HG02981 (cell line): ENCODE measurements around the gene NPRL2.

Source experiments
- ATAC-seq: cut with Tn5 transposase; IDR thresholded peaks from one replicate; pipeline ENCODE4 v1.9.1; 2021; ENCODE audit warnings: mild to moderate bottlenecking, moderate library complexity; ENCODE audit not compliant: unreplicated experiment

The NPRL2 gene

DNA sequence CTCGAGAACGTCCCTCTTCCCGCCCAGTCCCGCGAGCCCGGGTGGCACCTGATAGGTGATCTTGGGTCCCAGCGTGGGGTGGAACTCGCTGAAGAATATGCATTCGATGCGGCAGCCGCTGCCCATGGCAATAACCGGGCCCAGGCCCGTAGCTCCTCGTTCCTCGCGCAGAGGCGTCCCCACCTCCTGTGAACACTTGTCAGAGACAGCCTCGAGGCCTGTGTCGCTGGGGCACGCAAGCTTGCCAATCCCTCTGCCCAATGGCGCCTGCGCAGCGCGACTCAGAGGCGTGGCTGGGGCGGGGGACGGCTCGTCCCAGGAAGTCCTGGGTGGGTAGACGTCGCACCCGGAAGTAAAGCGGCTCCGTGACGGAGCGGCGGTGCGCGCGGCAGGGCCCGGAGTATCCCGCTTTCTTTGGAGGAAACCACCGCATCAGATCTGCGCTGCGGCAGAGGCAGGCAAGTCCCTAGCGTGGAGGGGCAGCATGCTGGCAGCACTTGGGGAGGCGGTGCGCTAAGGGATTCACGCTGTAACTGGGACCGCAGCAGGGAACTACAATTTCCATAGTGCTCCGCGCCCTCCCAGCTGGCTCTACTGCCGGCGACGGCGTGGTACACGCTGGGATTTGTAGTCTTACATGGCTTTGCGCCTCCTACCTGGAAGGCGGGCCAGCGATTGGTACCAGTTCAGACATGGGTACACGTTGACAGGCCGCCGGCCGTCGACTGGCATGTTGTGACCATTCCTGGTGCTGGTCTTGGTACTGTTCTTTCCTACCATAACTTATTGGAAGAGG lies at the start of gene NPRL2, which contains the start of gene CYB561D2:
Gene NPRL2 (minus strand): TSS at position 249 of the 796 bp plus-strand sequence. CDS start 123 bp downstream, at position 126.
Gene CYB561D2 (plus strand): TSS at position 336 of the 796 bp plus-strand sequence. CDS start 572 bp downstream, outside the sequence.
- peak; percentile 82 for ATAC-seq

DNA sequence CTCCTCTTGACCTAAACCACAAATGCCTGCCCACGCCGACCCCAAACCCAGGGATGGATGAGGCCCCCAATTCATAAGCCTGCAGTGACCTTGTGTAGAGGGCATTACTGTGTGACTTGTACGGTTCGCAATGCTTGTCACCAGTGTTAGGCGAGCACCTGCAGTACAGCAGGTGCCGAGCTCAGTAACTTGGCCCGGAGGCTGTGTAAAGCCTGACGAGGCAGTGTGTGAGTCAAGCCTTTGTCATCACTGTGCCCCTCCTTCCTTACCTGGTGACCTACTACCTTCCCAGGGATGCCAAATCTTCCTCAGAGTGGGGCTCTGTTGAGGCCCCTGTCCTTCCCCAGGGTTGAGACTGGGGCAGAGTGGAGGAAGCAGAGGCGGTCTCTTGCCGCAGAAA lies 45.9 kb upstream of the NPRL2 start:
- no peak for ATAC-seq

DNA sequence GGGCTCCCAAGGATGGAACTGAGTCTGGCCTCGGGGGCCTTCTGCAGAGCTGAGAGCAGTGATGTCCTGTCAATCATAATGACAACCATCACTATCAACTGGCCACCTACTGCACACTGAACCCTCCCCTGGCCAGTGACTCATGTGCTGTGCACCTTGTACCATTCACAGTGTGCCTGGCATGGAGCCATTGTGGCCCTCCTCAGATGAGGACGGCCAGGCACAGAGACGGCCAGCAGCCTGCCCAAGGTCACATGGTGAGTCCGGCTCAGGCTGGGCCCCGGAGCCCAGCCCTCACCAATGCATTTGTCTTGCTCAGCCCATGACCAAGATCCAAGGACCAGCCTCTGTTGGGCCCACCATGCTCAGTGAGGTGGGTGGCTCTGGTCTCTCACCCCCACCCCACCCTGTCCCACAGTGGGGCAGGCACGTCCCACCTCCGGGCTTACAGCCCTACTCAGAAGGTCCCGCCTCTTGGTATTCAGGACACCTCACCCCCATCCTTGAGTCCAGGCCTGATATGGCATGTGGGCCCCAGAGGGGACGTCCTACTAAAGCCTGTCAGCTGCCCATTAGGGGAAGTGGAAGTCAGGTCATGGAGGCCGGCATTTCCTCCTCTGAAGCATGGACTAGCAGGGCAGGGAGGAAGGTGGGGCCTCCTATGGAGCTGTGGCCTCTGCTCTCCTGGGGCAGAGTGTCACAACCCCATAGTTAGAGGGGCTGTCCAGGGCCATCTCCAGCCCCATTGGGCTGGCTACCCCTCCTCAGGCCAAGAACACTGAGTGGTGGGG lies 44.7 kb upstream of the NPRL2 start:
- ATAC-seq: no peak

DNA sequence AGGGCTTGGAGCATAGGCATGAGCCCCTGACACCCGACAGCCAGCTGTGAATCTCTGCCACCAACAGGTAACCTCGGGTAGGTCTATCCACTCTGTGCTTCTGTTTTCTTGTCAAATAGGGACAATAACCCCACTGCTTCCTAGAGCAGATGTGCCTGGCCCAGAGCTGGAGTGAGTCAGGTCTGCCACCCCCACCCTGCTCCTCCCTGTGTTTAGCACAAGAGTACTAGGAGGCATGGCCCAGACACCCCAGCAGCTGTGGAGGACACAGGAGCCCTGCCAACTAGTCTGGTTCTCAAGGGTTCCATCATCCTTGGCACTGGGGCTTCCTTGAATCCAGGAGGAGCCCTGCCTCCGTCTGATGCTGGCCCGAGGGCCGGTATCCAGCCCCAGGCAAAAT lies 42.5 kb upstream of the NPRL2 start:
- no peak for ATAC-seq

DNA sequence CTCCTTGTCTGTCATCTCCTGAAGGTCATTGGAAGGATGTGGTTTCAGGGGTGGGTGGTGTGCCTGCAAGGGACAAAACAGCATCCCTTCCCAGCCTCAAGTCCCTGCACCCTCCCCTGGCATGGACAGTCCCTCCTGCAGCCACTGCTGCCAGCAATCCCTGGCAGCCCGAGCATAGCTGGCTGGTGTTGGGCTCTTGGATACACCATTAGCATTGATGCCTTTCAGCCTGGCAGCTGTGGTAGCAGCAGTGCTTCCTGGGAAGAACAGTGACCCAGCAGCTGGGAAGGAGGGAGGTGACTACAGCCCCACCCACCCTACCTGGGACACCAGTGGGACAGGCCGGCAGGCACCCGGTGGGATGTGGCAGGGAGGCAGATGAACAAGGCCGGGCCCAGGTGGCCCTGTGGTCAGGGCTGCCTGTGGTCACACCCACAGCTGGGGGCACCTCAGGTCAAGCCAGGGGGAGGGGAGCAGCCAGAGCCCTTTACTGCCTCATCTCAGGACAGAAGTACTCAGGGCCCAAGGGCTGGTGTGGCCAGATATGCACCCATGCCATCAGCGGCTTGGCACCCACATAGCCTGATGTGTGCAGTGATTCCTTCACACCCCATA lies 41.6 kb upstream of the NPRL2 start:
- no peak for ATAC-seq

DNA sequence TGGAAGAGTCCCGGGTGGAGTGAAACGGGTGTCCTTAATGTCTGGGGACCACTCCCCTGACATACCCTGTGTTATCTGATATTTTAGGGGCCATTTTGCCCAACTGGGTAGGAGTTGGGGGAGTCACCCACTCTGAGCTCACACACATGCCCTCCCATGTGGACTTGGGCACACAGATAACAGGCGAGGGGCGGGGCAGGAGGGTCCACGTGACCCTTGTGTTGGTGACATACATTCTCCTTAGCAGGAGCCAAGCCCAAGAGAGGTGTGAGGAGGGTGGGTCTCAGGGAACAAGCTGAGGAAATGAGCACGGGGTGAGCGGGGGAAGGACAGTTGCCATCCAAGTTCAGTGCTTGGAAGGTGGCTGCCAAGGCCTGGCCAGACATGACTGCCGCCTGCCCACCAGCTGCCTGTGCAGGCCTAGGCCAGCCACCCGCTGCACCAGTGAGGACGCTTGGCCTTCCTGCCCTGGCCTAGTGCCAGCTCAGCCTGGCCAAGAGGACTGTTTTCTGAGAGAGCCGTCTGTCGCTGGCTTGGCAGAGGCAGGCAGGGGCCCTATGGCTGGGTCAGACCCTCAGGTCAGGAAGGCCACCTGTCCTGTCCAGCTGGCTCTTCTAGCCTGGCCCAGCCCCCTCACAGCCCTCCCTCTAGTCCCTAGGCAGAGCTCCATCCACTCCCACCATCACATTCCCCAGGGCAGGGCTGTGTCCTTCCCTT lies 40.1 kb upstream of the NPRL2 start:
- ATAC-seq: no peak

DNA sequence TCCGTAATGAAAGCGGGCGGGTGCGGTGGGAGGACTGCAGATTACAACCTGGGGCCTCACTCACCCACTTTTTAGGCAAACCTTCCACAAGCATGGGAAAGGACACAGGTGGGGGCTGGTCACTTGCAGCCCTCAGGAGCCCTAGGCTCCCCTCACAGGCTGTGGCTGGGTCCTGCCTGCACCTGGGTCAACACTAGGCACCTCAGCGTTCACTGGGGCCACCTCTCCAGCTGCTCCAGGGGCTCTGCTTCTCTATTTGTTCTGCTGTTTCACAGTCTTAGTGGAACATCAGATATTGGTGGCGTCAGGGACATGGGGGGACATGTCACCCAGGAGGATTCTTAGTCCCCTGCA lies 38.8 kb upstream of the NPRL2 start:
- no peak for ATAC-seq

DNA sequence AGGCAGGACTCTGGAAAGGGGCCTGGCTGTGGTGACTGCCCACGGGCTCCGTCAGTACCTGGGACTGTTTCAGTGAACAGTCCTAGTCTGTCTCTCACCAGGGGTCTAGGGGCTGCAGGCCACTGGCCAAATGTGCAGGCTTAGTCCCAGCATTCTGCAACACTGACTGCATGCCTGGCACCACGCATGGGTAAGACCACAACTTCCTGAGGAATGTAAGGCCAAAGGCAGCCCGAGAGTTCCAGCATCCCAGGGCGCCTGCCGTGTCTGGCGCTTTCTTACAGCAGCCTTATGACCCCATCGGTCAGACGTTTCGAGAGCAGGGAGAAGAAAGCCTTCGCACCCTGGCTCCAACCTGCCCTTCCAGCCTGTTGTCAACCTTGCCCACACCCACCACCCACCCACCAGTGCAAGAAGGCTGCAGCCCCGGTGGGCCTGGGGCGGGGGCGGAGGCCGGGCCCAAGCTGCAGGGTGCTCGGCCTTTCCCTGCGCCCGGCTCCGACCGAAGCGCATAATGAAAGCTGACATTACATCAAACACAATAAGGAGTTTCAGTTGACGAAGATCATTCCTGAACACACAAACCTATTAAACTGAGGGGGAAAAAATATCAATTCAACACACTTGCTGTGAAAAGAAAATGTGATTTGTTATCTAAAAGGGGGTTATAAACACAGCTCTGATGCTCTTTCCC lies 38.3 kb upstream of the NPRL2 start:
- no peak for ATAC-seq

DNA sequence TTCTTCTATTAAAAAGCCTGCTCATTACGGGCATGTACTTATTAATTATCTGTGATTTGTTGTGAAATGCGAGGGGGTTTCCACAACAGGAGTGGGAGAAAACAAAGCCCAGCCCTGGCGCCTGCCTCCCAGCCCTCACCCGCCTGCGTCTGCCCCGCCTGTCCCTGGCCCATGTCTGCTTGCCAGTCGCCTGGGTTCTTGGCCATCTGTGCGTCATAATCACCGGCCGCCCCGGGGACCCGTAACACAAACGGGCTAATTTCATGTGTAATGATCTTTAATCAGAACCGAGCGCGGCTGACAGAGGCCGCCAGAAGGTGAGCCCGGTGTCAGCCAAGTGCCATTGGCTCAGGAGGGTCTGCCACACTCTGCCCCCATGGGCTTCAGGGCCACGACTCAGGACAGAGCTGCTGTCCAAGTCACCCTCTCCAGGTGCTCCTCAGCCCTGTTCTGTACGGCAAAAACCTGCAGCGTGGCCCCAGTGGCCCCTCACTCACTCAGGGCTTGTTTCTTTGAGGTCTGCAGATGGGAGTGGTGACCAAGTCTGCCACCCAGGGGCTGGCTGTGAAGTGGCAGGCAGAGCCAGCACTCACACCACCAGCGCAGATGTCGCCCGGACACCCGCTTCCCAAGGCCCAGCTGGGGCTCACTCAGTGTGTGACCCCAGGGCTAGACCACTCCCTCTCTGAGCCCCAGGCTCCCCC lies 37.6 kb upstream of the NPRL2 start:
- ATAC-seq: no peak

DNA sequence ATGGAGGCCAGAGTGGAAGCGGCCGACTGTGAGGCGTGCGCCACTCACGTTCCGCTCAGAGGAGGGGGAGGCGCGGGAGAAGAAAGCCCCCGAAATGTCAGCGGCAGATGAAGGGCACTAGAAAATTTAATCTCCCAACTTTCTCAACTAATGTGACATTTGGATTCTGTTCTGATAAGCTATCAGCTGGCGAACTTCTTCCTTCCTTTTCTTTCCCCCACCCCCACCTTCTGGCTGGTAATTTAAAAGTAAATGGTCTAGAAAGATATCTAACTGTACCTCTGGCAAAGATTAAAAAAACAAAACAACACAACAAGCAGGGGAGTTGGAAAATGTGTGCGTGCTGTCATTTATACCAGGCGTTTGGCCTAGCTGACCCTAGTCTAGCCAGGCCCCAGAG lies 35.2 kb upstream of the NPRL2 start:
- no peak for ATAC-seq

DNA sequence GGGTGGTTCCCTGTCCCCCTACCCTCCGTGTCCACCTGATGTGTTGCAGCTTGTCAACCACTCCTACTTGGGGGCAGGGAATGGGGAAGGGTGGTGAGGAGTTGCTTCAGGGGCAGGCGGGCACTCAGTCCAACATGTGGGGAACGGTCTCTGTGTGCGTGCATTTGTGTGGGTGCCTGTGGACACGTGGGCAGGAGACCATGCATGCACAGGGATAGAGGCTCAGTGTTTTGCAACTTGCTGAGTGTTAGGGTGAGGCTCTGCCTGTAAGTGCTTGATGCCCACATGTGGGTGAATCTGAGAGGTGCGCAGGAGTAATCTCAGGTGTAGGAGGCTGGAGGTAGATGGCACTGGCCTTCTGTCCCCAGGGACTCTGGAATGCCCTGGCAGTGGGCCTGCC lies 33.2 kb upstream of the NPRL2 start:
- ATAC-seq: no peak

DNA sequence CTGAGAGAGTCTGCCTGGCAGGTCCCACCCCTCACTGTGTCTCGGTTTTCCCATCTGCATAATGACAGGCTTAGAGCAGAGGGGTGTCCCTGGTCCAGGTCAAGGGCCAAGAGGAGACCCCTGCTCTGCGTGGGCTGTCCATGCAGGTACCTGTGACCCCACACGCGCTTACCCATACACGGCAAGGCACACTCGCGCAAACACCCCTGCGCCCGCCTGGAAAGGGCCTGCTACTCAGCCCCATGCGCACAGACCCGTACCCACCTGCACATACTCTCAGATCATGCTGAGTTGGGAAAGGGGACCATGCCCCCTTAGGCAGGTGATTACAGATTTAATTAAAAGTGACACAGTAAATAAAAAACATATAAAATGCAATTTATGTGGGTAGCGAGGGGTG lies 32.1 kb upstream of the NPRL2 start:
- ATAC-seq: no peak

DNA sequence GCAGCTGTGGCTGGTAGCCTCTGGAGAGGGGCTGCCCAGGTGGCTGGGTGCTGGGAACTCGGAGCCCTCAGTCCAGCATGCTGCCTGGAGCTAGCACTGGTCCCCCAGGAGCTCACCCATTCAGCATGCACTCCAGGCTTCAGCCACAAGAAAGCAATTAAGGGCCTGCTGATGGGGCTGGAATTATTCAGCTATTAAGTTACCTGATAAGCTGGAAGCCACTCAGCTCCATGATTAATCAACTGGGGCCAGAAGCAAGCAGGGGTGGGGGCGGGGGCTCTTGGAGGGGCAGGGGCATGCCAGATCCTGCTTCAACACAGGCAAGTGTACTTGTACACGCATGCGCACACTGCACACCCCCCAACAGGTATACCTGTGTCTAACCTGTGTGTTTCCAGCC lies 30.8 kb upstream of the NPRL2 start:
- no peak for ATAC-seq

DNA sequence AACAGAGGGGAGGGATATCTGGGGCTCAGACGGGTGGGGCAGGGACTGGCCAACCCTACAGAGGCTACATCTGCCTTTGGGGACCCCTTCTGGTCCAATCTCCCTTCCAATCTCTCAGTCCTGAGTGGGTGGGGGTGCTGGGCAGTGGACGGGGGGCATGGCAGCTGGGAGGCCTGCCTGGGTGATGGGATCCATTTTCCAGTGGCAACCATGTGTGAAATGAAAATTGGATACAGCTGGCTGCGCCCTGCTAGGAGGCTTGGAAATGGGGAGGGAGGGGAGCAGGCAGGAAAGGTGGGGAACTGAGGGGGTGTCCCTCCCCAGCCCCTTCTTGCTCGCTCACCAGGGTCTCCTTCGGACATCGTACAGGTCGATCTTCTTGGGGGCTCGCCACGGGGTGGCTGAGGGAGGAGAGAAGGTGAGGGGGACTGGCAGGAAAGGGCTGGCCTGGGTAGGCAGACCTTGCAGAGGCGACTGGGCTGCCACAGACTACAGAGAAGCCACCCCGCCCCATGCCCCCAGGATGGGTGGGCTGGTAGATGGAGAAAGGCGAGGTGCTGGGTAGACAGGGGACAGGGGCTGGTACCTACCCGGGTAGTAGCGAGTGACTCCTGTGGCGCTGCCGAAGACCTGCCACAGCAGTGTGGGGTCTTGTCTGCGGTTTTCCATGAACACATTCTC lies 30.0 kb upstream of the NPRL2 start:
- no peak for ATAC-seq

DNA sequence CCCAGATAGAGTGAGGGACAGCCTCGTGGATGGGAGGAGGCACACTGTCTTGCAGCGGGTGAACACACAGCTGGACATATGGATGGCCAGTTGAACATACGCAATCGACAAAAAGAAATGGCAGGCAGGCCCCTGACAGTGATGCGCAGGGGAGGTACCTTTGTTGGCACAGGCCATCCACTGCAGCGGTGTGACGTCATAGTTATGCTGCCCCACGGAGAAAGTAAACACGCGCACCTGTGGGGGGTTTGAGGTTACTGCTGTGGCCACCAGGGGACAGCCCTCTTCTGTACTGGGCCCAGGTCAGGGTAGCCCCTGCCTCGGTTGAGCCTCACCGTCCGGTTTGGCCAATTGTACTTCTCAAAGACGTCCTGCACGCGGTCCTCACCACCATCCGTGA lies 28.2 kb upstream of the NPRL2 start:
- no peak for ATAC-seq

DNA sequence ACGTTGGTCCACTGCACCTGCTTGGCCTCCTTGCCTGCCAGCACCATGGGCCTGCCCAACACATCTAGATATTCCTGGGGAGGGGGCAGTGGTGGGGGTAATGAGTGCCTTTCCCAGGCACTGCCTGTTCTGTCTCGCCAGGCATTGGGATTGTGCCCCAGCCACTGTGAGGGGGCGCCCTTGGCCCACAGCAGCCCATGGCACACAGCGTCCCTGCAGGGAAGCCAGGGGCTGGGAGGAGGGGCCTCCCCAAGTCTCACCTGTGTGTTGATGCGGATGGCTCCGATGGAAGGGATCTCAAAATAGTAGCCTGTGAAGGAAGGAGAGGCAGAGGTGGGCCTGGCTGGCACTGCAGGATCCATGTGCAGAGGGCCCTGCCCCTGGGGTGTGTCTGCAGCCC lies 27.4 kb upstream of the NPRL2 start:
- ATAC-seq: no peak

DNA sequence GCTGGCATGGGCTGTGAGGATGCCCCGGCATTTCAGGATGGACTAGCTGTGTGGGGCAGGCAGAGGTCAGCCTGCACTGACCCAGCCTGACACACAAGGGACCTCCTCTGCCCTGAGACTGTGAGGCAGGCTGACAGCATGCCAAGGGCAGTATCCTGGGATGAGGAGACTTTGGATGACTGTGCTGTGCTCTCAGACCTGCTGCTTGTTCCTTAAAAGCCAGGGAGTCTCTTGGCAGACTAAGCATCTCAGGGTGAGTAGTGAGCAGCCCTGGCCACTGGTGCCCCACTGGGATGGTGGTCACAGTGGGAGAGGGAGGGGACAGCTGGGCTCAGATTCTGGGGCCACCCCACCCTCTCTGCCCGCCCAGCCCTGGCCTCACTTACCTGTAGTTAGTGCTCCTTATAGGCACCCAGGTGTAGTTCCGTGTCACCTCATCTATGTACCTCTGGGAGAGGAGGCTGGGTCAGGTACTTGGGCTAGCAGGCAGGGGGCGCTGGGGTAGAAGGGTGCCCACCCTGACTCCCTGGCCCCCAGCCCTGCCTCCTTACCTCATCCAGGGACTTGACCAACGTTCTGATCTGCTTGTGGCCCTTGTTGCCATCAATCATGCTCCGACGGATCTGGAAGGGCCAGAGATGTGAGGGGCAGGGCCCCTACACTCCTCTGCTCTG lies 24.8 kb upstream of the NPRL2 start:
- no peak for ATAC-seq

DNA sequence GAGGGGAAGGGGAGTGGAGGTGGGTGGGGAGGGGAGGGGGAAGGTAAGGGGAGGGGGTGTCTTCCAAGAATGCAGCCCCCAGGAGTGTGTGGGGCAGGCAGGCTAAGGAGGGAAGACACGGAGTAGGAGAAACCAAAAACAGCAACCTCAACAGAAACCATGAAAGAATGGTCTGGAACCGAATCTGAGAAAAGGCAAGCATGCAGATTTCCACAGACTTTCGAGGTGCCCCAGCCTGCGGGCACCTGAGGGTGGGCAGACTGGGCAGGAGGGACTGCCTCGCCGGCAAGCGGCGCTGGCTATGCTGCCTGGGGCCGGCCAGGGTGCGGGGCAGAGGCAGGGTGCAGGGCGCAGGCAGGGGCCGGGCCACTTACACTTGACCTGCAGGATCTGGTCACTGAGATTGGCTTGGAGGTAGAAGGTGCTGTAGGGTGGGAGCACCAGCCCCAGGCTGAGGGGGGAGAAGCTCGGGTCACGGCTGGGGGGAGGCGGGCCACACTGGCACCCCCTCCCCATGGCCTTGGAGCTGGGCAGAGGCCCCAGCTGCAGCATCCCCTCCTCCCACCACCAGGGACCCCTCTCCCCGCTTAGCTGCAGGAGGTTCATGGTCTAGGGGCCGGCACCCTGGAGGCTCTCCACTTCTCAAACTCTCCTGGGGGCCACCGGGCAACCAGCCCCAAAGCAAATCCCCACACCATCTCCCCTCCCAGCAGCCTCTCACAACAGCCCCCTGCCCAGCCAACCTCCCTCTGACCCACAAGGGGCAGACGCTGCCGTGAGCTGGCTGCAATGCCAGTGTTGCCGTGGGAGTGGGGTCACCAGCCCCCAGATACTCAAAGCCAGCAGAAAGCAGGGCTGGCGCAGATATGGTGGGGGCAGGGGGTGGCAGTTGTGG lies 24.0 kb upstream of the NPRL2 start:
- ATAC-seq: no peak
